Activated CD8-positive, alpha-beta memory T cell treated with anti-CD3 and anti-CD28 coated beads for 4 hours (primary cell): Measurements from ENCODE around the gene KLB.
"Not testable (repeated sequence)": the region's sequence is repeated elsewhere in the genome, so short reads cannot be mapped to it uniquely, and the experiment has no call there.

ENCODE experiments used
- DNase-seq, 2 donors: peaks; one replicate each; pipeline ENCODE4 v3.0.0-alpha.2; 2020; ENCODE audit warnings: low read depth in 2 of 2

KLB gene

GRCh38 chr4:39406763-39407583 lies at the start of gene KLB:
Gene KLB, plus strand, starts transcription at chr4:39406930. Its CDS starts 20 bp downstream, at chr4:39406950.
- no peak for DNase-seq

GRCh38 chr4:39357002-39357401 lies 49.7 kb upstream of the KLB start:
- DNase-seq: no peak

GRCh38 chr4:39360611-39361010 lies 46.1 kb upstream of the KLB start:
- not testable (repeated sequence) for DNase-seq

- no peak for DNase-seq
These were observed 43.9 kb upstream of the KLB start for GRCh38 chr4:39362827-39363226.

GRCh38 chr4:39363773-39364393 lies 42.8 kb upstream of the KLB start:
- DNase-seq: no peak

- no peak for DNase-seq
These were observed 41.4 kb upstream of the KLB start for GRCh38 chr4:39365360-39365759.

- peak; percentile 83 to 88 for DNase-seq
These were observed 40.6 kb upstream of the KLB start, which contains the start of gene RFC1 for GRCh38 chr4:39365830-39366771. Gene RFC1, minus strand, starts transcription at chr4:39366362. Its CDS starts 121 bp downstream, at chr4:39366241.

GRCh38 chr4:39367166-39367565 lies 39.6 kb upstream of the KLB start:
- no peak for DNase-seq

- no peak for DNase-seq
These were observed 37.4 kb upstream of the KLB start for GRCh38 chr4:39369301-39369700.

GRCh38 chr4:39371209-39371608 lies 35.5 kb upstream of the KLB start:
- not testable (repeated sequence) for DNase-seq

- no peak for DNase-seq
These were observed 31.3 kb upstream of the KLB start for GRCh38 chr4:39375478-39375877.

GRCh38 chr4:39383690-39384089 lies 23.0 kb upstream of the KLB start:
- no peak for DNase-seq

GRCh38 chr4:39384563-39384962 lies 22.2 kb upstream of the KLB start:
- DNase-seq: no peak

GRCh38 chr4:39390603-39391002 lies 16.1 kb upstream of the KLB start:
- DNase-seq: no peak

- DNase-seq: no peak
These were observed 12.0 kb upstream of the KLB start for GRCh38 chr4:39394706-39395105.

GRCh38 chr4:39401640-39402039 lies 5.1 kb upstream of the KLB start:
- DNase-seq: not testable (repeated sequence)

GRCh38 chr4:39407584-39407885 lies 805 bp downstream of the KLB start:
- DNase-seq: no peak

GRCh38 chr4:39410415-39410814 lies 3.7 kb downstream of the KLB start:
- DNase-seq: no peak

GRCh38 chr4:39411561-39411960 lies 4.8 kb downstream of the KLB start:
- DNase-seq: not testable (repeated sequence)

- DNase-seq: no peak
These were observed 9.1 kb downstream of the KLB start for GRCh38 chr4:39415678-39416283.

- no peak for DNase-seq
These were observed 15.5 kb downstream of the KLB start for GRCh38 chr4:39422247-39422646.

- DNase-seq: not testable (repeated sequence)
These were observed 18.6 kb downstream of the KLB start for GRCh38 chr4:39425297-39425696.
